IPS DF 6.9 (cell line): Measurements from ENCODE around the gene CTDSPL.
A peak's percentile ranks its signal among the peaks of the same experiment; 100 is the strongest.

Source experiments
- DNase-seq: peaks from one replicate; pipeline ENCODE4 v3.0.0-alpha.2; 2013; ENCODE audit warnings: low read depth, low spot score
- H3K27ac ChIP-seq: one replicate; pipeline ENCODE4 v1.5.1; 2013; ENCODE audit warnings: low read length, control low read depth
- H3K27me3 ChIP-seq: 2 replicates; pipeline ENCODE4 v1.6.1; 2013; ENCODE audit warnings: mild to moderate bottlenecking, low read length; ENCODE audit not compliant: control insufficient read depth, insufficient read depth
- H3K36me3 ChIP-seq: 2 replicates; pipeline ENCODE4 v1.6.1; 2013; ENCODE audit warnings: low read length; ENCODE audit not compliant: control insufficient read depth, insufficient read depth
- H3K4me1 ChIP-seq: 2 replicates; pipeline ENCODE4 v1.6.1; 2013; ENCODE audit warnings: low read length; ENCODE audit not compliant: control insufficient read depth, insufficient read depth
- H3K4me3 ChIP-seq: 2 replicates; pipeline ENCODE4 v1.5.1; 2013; ENCODE audit warnings: mild to moderate bottlenecking, low read length
- H3K9me3 ChIP-seq: 2 replicates; pipeline ENCODE4 v1.6.1; 2013; ENCODE audit warnings: low read length, inconsistent platforms; ENCODE audit not compliant: control insufficient read depth, insufficient read depth
- WGBS: extraction: QIAGEN DNeasy Blood & Tissue Kit; methylation state at CpG from one replicate; pipeline ENCODE4 v1.1.7; 2013; ENCODE audit warnings: mixed read lengths, missing lambda C conversion rate; ENCODE audit not compliant: insufficient read length, insufficient coverage; 5-methylcytosine and 5-hydroxymethylcytosine counted together

Gene CTDSPL

DNA sequence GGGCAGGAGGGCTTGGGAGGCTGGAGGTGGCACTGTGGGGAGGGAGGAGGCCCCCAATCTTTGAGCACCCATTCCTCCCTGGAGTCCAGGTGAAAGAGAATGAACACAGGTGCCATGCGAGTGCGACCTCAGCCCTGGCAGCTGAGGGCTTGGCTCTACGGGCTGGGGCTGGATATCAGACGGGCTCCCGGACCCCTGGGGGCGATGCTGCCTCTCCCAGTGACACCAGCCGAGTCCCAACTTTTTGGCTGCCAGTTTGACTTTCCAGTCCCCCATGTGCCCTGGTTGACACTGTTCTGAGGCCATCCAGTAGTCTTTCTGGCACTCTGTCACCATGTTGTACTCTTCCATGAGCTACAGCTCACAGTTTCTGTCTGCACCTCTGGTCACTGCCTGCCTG is 130.1 kb downstream of the CTDSPL start:
- H3K36me3 ChIP-seq = no peaks in the 10 kb centered on the region
- no peak overlapping the region for H3K4me3 ChIP-seq
- H3K4me1 ChIP-seq = 0 out of 2 replicates have a peak, but pooled peaks cover 2% of the 10 kb centered on the region
- WGBS = no CpG with 5 or more reads among the region's 7 CpGs
- H3K27ac ChIP-seq = no peak overlapping the region
- H3K9me3 ChIP-seq = no peaks in the 10 kb centered on the region
- no peak for DNase-seq
- no peaks in the 10 kb centered on the region for H3K27me3 ChIP-seq

GRCh38 chr3:37992271-37993066 is 130.8 kb downstream of the CTDSPL start:
- H3K4me1 ChIP-seq = 0 out of 2 replicates have a peak, but pooled peaks cover 2% of the 10 kb centered on the region

DNA sequence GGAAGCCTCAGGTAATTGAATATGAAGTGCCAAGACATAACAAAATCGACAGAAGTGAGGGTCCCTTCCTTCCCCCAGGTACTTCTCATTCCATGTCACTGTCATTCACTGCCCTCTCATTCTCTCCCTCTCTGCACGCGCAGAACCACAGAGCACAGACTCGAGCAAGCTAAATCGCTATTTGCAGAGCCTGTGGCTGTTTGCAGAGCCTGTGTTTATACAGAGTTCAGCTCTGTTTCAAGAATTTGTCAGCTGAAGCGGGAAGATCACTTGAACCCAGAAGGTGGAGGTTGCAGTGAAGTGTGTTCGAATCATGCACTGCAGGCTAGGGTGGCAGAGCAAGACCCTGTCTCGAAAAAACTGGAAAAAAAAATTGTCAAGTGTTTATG is 131.4 kb downstream of the CTDSPL start:
- no peaks in the 10 kb centered on the region for H3K36me3 ChIP-seq
- H3K4me3 ChIP-seq = no peak overlapping the region
- no peaks in the 10 kb centered on the region for H3K9me3 ChIP-seq
- peaks cover 2% of the 10 kb centered on the region for H3K4me1 ChIP-seq
- no peak overlapping the region for H3K27ac ChIP-seq
- WGBS = no CpG with 5 or more reads among the region's 8 CpGs
- no peak for DNase-seq
- H3K27me3 ChIP-seq = no peaks in the 10 kb centered on the region

More at GRCh38 chr3:37992271-37993066, 130.8 kb downstream of the CTDSPL start:
- no CpG with 5 or more reads among the region's 9 CpGs for WGBS
- H3K27ac ChIP-seq = no peak overlapping the region
- H3K36me3 ChIP-seq = no peaks in the 10 kb centered on the region
- DNase-seq = no peak
- H3K9me3 ChIP-seq = no peaks in the 10 kb centered on the region
- H3K4me3 ChIP-seq = no peak overlapping the region
- H3K27me3 ChIP-seq = no peaks in the 10 kb centered on the region

- WGBS = no CpG with 5 or more reads among the region's 6 CpGs
- H3K27me3 ChIP-seq = no peaks in the 10 kb centered on the region
- no peak for DNase-seq
- no peaks in the 10 kb centered on the region for H3K36me3 ChIP-seq
- no peaks in the 10 kb centered on the region for H3K9me3 ChIP-seq
- peaks cover 5% of the 10 kb centered on the region for H3K4me1 ChIP-seq
- no peak overlapping the region for H3K27ac ChIP-seq
- no peak overlapping the region for H3K4me3 ChIP-seq
Observed at GRCh38 chr3:37993460-37993819, 131.8 kb downstream of the CTDSPL start.

DNA sequence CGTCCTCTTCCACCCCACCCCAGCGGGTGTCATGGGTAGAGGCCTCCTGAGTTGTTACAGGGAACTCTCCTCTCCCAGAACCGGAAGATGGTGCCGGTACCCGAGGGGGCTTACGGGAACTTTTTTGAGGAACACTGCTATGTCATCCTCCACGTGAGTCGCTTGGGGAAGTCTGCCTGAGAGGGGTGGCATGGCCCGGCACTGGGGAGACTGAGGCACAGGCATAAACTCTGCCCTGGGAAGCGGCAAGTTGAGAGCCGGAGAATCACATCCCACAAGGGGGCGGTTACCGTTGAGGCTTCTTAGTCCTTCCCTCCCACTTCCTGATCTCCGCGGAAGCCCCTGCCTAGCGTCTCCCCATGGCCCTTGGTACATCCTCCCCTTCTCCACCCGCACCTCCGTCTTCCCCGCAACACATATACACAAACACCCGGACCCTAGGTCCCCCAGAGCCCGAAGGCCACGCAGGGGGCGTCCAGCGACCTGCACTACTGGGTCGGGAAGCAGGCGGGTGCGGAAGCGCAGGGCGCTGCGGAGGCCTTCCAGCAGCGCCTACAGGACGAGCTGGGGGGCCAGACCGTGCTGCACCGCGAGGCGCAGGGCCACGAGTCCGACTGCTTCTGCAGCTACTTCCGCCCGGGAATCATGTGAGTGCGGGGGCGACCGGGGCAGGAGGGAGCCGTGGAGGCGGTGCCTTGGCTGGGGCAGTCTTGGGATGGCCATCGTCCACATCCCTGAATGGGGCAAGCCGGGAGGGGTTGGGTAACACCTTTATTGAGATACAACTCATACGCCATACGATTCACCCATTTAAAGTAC is 132.3 kb downstream of the CTDSPL start:
- H3K9me3 ChIP-seq = no peaks in the 10 kb centered on the region
- no peak overlapping the region for H3K27ac ChIP-seq
- no peaks in the 10 kb centered on the region for H3K27me3 ChIP-seq
- WGBS = no CpG with 5 or more reads among the region's 49 CpGs
- no peak for DNase-seq
- H3K36me3 ChIP-seq = no peaks in the 10 kb centered on the region
- H3K4me1 ChIP-seq = peaks cover 8% of the 10 kb centered on the region
- H3K4me3 ChIP-seq = peak overlapping the region; percentile 36; the same call in 1 of the 2 replicates

DNA sequence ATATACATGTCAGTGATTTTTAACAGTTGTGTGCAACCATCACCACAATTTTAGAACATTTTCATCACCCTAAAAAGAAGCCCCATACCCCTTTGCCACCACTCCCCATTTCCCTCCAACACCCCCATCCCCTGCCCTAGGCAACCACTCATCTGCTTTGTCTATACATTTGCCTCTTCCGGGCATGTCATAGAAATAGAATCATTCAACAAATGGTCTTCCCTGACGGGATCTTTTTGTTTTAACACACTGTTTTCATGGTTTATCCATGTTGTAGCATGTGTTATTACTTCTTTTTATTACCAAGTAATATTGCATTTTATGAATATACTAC is 132.9 kb downstream of the CTDSPL start:
- Histone ChIP-seq H3K27ac (no peak overlapping the region), H3K27me3 (no peaks in the 10 kb centered on the region), H3K4me1 (peaks cover 8% of the 10 kb centered on the region), H3K36me3 (no peaks in the 10 kb centered on the region), H3K9me3 (no peaks in the 10 kb centered on the region), H3K4me3 (peak overlapping the region; percentile 36; the same call in 1 of the 2 replicates)
- no CpG with 5 or more reads among the region's 2 CpGs for WGBS
- no peak for DNase-seq

GRCh38 chr3:37995652-37996641 is 134.3 kb downstream of the CTDSPL start:
- Histone ChIP-seq H3K36me3 (no peaks in the 10 kb centered on the region), H3K27ac (no peak overlapping the region), H3K27me3 (no peaks in the 10 kb centered on the region), H3K4me1 (peaks cover 6% of the 10 kb centered on the region), H3K4me3 (no peak overlapping the region), H3K9me3 (no peaks in the 10 kb centered on the region)
- WGBS = no CpG with 5 or more reads among the region's 10 CpGs
- no peak for DNase-seq

DNA sequence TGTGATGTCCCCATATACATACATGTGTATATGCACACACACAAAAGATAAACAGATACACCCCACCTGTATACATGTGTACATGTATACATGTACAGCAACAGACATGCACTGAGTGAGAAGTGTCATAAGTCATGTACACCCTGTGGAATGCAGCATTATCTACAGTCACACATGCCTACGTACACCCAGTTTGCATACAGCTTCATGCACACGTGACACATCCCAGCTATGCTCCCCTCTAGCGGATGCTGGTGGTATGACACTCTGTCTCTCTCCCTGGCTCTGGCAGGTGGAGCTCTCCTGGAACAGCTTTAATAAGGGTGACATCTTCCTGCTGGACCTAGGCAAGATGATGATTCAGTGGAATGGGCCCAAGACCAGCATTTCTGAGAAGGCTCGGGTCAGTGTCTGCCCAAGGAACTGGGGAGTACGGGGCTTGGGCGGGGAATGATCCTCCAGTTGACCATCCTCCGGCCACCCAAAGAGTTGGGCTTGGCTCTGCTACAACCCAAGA is 135.2 kb downstream of the CTDSPL start:
- WGBS = no CpG with 5 or more reads among the region's 7 CpGs
- H3K9me3 ChIP-seq = no peaks in the 10 kb centered on the region
- no peak overlapping the region for H3K27ac ChIP-seq
- H3K27me3 ChIP-seq = no peaks in the 10 kb centered on the region
- H3K4me3 ChIP-seq = no peak overlapping the region
- H3K4me1 ChIP-seq = peaks cover 6% of the 10 kb centered on the region
- DNase-seq = no peak
- no peaks in the 10 kb centered on the region for H3K36me3 ChIP-seq

DNA sequence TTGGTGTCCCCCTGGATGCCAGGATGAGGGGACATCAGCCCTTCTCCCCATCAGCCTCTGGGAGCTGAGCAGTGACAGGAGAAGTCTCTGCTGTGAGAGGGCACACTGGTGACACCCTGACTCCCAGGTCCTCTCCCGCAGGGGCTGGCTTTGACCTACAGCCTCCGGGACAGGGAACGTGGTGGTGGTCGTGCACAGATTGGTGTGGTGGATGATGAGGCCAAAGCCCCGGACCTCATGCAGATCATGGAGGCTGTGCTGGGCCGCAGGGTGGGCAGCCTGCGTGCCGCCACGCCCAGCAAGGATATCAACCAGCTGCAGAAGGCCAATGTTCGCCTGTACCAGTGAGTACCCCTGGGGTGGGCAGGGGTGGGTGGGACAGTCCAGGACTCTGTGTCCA is 135.7 kb downstream of the CTDSPL start:
- WGBS = no CpG with 5 or more reads among the region's 10 CpGs
- Histone ChIP-seq H3K36me3 (no peaks in the 10 kb centered on the region), H3K27ac (no peak overlapping the region), H3K27me3 (no peaks in the 10 kb centered on the region), H3K4me1 (peaks cover 6% of the 10 kb centered on the region), H3K4me3 (no peak overlapping the region), H3K9me3 (no peaks in the 10 kb centered on the region)
- DNase-seq = no peak
